Measurements from ENCODE around the gene CHST11. TPM values are rescaled to one million over a fixed set of nuclear protein-coding genes. Genes with fewer than 3 reads are reported as not detected.
A peak's percentile ranks its signal among the peaks of the same experiment; 100 is the strongest.

The CHST11 gene
- total RNA-seq, 1 donor from 2014 or later = 7.7 TPM

- peaks cover 26% of the 10 kb centered on the region for H4K20me1 ChIP-seq (ENCODE audit: low read depth)
- H2AFZ ChIP-seq (replicated peaks) = no peak overlapping the region
- no peak overlapping the region for H3K4me3 Mint-ChIP-seq
- no peaks in the 10 kb centered on the region for H3K36me3 ChIP-seq
- peaks cover 27% of the 10 kb centered on the region for H3K4me1 Mint-ChIP-seq
- peaks cover 2% of the 10 kb centered on the region for H3K36me3 Mint-ChIP-seq
- H3K27ac Mint-ChIP-seq = no peak overlapping the region
- no peaks in the 10 kb centered on the region for H3F3A ChIP-seq (ENCODE audit: low read depth)
- no peak overlapping the region for H3K27ac ChIP-seq
- H3K4me2 ChIP-seq = no peak overlapping the region
- H3K9me3 ChIP-seq (ENCODE audit: low read depth) = no peaks in the 10 kb centered on the region
- DNase-seq (ENCODE audit: low spot score) = no peak
- peaks cover 20% of the 10 kb centered on the region for H3K79me2 ChIP-seq (ENCODE audit: low read depth)
- no peak overlapping the region for H3K4me3 ChIP-seq
- no peaks in the 10 kb centered on the region for H3K9me3 Mint-ChIP-seq
- no peaks in the 10 kb centered on the region for H3K27me3 Mint-ChIP-seq (ENCODE audit: insufficient read depth, low read depth)
- TF ChIP-seq EZH2 (IDR thresholded peaks at IDR 0.05) = no peak
- TF ChIP-seq CTCF (IDR thresholded peaks at IDR 0.05) = no peak
- TF ChIP-seq EZH2phosphoT487 (IDR thresholded peaks at IDR 0.05) = no peak
- H3K27me3 ChIP-seq = no peaks in the 10 kb centered on the region
- no peak overlapping the region for H3K9ac ChIP-seq
- H3K4me1 ChIP-seq = peaks cover 20% of the 10 kb centered on the region
These were observed 53.6 kb downstream of the CHST11 start for GRCh38 chr12:104510145-104510872.

- TF ChIP-seq EZH2 (IDR thresholded peaks at IDR 0.05) = no peak
- no peak for TF ChIP-seq EZH2phosphoT487 (IDR thresholded peaks at IDR 0.05)
- no peak for TF ChIP-seq CTCF (IDR thresholded peaks at IDR 0.05)
- Histone ChIP-seq H3K4me1 (peaks cover 20% of the 10 kb centered on the region), H3K36me3 (no peaks in the 10 kb centered on the region), H3K79me2 (ENCODE audit: low read depth) (peaks cover 22% of the 10 kb centered on the region), H3K4me3 (no peak overlapping the region), H3F3A (ENCODE audit: low read depth) (no peaks in the 10 kb centered on the region), H3K27ac (no peak overlapping the region), H3K9me3 (ENCODE audit: low read depth) (no peaks in the 10 kb centered on the region), H3K27me3 (no peaks in the 10 kb centered on the region), H4K20me1 (ENCODE audit: low read depth) (peaks cover 27% of the 10 kb centered on the region), H2AFZ (replicated peaks) (no peak overlapping the region), H3K4me2 (no peak overlapping the region), H3K9ac (no peak overlapping the region)
- Mint-ChIP-seq H3K27me3 (ENCODE audit: insufficient read depth, low read depth) (no peaks in the 10 kb centered on the region), H3K9me3 (no peaks in the 10 kb centered on the region), H3K36me3 (peaks cover 2% of the 10 kb centered on the region), H3K4me1 (peaks cover 25% of the 10 kb centered on the region), H3K27ac (no peak overlapping the region), H3K4me3 (no peak overlapping the region)
- no peak for DNase-seq (ENCODE audit: low spot score)
These were observed 54.2 kb downstream of the CHST11 start for GRCh38 chr12:104510873-104511440.

GRCh38 chr12:104513681-104514080 lies 56.9 kb downstream of the CHST11 start:
- no peaks in the 10 kb centered on the region for H3K36me3 Mint-ChIP-seq
- no peaks in the 10 kb centered on the region for H3K9me3 ChIP-seq (ENCODE audit: low read depth)
- no peak overlapping the region for H2AFZ ChIP-seq (replicated peaks)
- no peak overlapping the region for H3K4me3 Mint-ChIP-seq
- no peaks in the 10 kb centered on the region for H3K27me3 ChIP-seq
- no peak overlapping the region for H3K27ac ChIP-seq
- H3K79me2 ChIP-seq (ENCODE audit: low read depth) = peaks cover 18% of the 10 kb centered on the region
- no peaks in the 10 kb centered on the region for H3K36me3 ChIP-seq
- H3K9ac ChIP-seq = no peak overlapping the region
- DNase-seq (ENCODE audit: low spot score) = peak; percentile 51
- peak overlapping the region; percentile 20 for H3K27ac Mint-ChIP-seq
- H4K20me1 ChIP-seq (ENCODE audit: low read depth) = peaks cover 30% of the 10 kb centered on the region
- H3K4me1 ChIP-seq = peaks cover 18% of the 10 kb centered on the region
- H3K27me3 Mint-ChIP-seq (ENCODE audit: insufficient read depth, low read depth) = no peaks in the 10 kb centered on the region
- no peaks in the 10 kb centered on the region for H3F3A ChIP-seq (ENCODE audit: low read depth)
- no peaks in the 10 kb centered on the region for H3K9me3 Mint-ChIP-seq
- H3K4me1 Mint-ChIP-seq = peaks cover 19% of the 10 kb centered on the region
- TF ChIP-seq CTCF (IDR thresholded peaks at IDR 0.05) = no peak
- TF ChIP-seq EZH2phosphoT487 (IDR thresholded peaks at IDR 0.05) = no peak
- TF ChIP-seq EZH2 (IDR thresholded peaks at IDR 0.05) = no peak
- no peak overlapping the region for H3K4me2 ChIP-seq
- H3K4me3 ChIP-seq = no peak overlapping the region

Measured in neural progenitor cell (in vitro differentiated cells).